Neural crest cell (in vitro differentiated cells): ENCODE measurements around the gene PTP4A1. TPM values are rescaled to one million over a fixed set of nuclear protein-coding genes. Genes with fewer than 3 reads are reported as not detected.

Experiments used
- DNase-seq: peaks from one replicate; pipeline ENCODE4 v3.0.0; 2021; ENCODE audit warnings: low read depth, mixed read lengths, low spot score
- H3K27ac Mint-ChIP-seq: one replicate; pipeline ENCODE4 v1.8.0; 2021; ENCODE audit warnings: mild to moderate bottlenecking, mixed read lengths; ENCODE audit not compliant: unreplicated experiment
- H3K27me3 Mint-ChIP-seq: 2 replicates; pipeline ENCODE4 v1.8.0; 2021; ENCODE audit warnings: low read depth, mild to moderate bottlenecking, mixed read lengths
- H3K36me3 Mint-ChIP-seq: 2 replicates; pipeline ENCODE4 v1.8.0; 2021; ENCODE audit warnings: low read depth, mild to moderate bottlenecking, mixed read lengths
- H3K4me1 Mint-ChIP-seq: 2 replicates; pipeline ENCODE4 v1.8.0; 2021; ENCODE audit warnings: mixed read lengths
- H3K4me3 Mint-ChIP-seq: one replicate; pipeline ENCODE4 v1.8.0; 2021; ENCODE audit warnings: mild to moderate bottlenecking, mixed read lengths
- H3K9me3 Mint-ChIP-seq: 2 replicates; pipeline ENCODE4 v1.8.0; 2021; ENCODE audit warnings: mixed read lengths
- total RNA-seq: library from RNA; stranded (reverse); gene quantifications from 2 replicates; pipeline ENCODE4 v1.2.1, GENCODE V29; 2021
- TF ChIP-seq, protein P1 (sequence below): fragments of 200-600 bp; sonication (generic); conservative IDR thresholded peaks from 2 replicates; pipeline ENCODE4 v1.5.0; 2021; ENCODE audit warnings: antibody characterized with exemption, mild to moderate bottlenecking

The PTP4A1 gene
- total RNA-seq, 1 donor from 2014 or later, result 79.9 TPM

- Mint-ChIP-seq H3K27me3 (peaks cover 19% of the 10 kb centered on the region), H3K27ac (peak overlapping the region; percentile 97), H3K4me3 (peak overlapping the region; percentile 98), H3K4me1 (peaks cover 38% of the 10 kb centered on the region), H3K9me3 (no peaks in the 10 kb centered on the region), H3K36me3 (peaks cover 11% of the 10 kb centered on the region)
- TF ChIP-seq, protein P1, sequence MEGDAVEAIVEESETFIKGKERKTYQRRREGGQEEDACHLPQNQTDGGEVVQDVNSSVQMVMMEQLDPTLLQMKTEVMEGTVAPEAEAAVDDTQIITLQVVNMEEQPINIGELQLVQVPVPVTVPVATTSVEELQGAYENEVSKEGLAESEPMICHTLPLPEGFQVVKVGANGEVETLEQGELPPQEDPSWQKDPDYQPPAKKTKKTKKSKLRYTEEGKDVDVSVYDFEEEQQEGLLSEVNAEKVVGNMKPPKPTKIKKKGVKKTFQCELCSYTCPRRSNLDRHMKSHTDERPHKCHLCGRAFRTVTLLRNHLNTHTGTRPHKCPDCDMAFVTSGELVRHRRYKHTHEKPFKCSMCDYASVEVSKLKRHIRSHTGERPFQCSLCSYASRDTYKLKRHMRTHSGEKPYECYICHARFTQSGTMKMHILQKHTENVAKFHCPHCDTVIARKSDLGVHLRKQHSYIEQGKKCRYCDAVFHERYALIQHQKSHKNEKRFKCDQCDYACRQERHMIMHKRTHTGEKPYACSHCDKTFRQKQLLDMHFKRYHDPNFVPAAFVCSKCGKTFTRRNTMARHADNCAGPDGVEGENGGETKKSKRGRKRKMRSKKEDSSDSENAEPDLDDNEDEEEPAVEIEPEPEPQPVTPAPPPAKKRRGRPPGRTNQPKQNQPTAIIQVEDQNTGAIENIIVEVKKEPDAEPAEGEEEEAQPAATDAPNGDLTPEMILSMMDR, result no peak
- DNase-seq, result peak; percentile 46
Measured at GRCh38 chr6:63573076-63573898, 1.0 kb downstream of the PTP4A1 start.

DNA sequence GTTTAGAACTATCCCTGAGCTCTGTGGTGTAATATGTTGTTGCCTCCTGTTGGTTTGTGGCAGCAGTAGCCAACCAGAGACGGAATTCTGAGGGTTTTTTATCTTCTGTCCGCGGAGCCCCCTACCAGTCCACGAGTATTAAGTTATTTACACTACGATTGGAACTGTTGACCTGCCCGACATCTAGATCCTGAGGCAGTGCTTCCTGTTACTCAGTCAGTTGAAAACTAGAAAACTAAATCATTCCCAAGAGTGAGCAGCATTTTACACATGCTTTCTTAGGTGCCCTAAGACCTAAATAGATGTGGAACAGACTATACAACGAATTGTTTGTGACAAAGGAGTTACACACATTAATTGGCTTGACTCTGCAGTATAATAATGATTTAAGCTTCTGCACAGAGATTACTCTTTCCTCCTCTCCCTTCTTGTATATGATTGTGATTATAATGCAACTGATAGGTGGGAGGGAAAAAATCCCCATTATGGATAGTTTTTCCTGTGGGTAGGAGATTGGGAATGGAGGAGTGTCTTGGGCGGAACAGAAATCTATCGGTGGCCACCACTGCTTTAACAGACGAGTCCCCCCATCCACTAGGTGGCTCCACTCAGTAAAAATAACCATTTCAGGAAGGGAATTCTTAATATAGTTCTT lies 1.7 kb downstream of the PTP4A1 start:
- TF ChIP-seq, protein P1, result peak; percentile 82
- H3K9me3 Mint-ChIP-seq, result no peaks in the 10 kb centered on the region
- H3K4me3 Mint-ChIP-seq, result peak overlapping the region; percentile 98
- H3K4me1 Mint-ChIP-seq, result peaks cover 38% of the 10 kb centered on the region
- H3K36me3 Mint-ChIP-seq, result peaks cover 11% of the 10 kb centered on the region
- peaks cover 19% of the 10 kb centered on the region for H3K27me3 Mint-ChIP-seq
- DNase-seq, result peak; percentile 45
- H3K27ac Mint-ChIP-seq, result peak overlapping the region; percentile 92

DNA sequence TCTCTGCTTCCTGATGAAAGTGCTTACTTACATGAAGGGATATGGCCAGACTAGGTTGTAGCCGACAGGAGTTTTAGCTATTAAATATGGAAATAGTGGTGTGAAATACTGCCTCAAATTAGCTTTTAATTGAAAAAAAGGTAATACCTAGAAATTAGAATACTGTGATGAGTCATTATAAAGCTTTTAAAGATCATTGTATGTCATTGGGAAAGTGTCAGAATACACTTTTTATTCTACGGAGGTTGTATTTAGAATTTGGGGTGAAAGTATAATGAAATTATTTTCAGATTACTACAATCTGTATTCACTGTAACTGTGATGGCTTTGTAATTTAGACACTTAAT lies 2.2 kb downstream of the PTP4A1 start:
- Mint-ChIP-seq H3K9me3 (no peaks in the 10 kb centered on the region), H3K4me1 (peaks cover 38% of the 10 kb centered on the region), H3K27me3 (peaks cover 14% of the 10 kb centered on the region), H3K4me3 (peak overlapping the region; percentile 98), H3K27ac (no peak overlapping the region), H3K36me3 (peaks cover 11% of the 10 kb centered on the region)
- TF ChIP-seq, protein P1, result peak; percentile 3
- DNase-seq, result no peak

DNA sequence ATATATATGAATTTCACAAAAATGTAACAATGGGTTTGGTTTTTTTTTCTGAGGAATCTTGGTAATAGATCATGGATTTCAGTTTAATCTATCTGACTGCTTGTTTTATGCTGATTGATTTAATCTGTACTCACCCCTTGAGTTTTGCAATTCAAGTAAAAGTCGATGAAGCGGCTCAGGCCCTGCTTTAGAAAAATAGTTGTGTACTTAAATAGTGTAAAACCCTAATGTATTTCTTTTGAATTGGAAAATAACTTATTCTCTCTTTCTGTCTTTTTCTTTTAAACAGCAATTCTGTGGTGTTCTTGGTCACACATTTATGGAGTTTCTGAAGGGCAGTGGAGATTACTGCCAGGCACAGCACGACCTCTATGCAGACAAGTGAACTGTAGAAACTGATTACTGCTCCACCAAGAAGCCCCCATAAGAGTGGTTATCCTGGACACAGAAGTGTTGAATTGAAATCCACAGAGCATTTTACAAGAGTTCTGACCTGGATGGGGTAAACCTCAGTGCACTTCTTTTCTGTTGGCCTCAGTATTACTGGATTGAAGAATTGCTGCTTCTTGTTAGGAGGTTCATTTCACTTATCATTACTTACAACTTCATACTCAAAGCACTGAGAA lies 4.0 kb downstream of the PTP4A1 start:
- peaks cover 20% of the 10 kb centered on the region for H3K36me3 Mint-ChIP-seq
- H3K27me3 Mint-ChIP-seq, result peaks cover 5% of the 10 kb centered on the region
- H3K27ac Mint-ChIP-seq, result no peak overlapping the region
- H3K9me3 Mint-ChIP-seq, result no peaks in the 10 kb centered on the region
- DNase-seq, result no peak
- H3K4me3 Mint-ChIP-seq, result peak overlapping the region; percentile 71
- H3K4me1 Mint-ChIP-seq, result peaks cover 36% of the 10 kb centered on the region
- TF ChIP-seq, protein P1, result no peak

DNA sequence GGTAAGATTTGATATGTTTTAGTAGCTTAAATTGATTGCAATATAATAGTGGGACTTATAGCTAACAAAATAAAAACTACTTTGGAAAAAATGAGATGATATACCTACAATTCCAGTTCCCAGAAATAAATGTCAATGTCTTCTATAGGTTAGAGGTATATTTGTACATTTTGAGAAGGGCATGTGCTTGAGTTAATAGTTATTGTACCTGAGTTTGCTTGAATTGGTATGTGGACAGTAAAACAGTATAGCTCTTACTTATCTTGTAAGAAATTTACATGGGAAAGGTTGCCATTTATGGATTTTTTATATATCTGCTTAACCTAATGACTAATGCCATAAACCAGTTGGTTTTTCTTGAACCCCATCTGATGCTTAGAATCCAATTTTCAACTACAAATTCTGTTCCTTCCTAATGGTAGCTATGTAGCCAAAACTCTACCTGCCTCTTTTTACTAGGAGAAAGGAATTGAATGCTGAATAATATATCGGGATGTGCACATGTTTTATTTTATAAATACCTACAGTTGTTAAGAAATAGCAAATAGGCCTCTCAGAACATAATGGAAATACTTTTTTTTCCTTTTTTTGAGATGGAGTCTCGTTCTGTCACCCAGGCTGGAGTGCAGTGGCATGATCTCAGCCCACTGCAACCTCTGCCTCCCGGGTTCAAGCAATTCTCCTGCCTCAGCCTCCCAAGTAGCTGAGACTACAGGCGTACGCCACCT lies 4.9 kb downstream of the PTP4A1 start:
- Mint-ChIP-seq H3K4me3 (peak overlapping the region; percentile 71), H3K4me1 (peaks cover 28% of the 10 kb centered on the region), H3K27ac (no peak overlapping the region), H3K36me3 (peaks cover 21% of the 10 kb centered on the region), H3K9me3 (no peaks in the 10 kb centered on the region), H3K27me3 (no peaks in the 10 kb centered on the region)
- TF ChIP-seq, protein P1, result no peak
- no peak for DNase-seq
